Measurements from ENCODE around the gene LHPP. TPM values are rescaled to one million over a fixed set of nuclear protein-coding genes. Genes with fewer than 3 reads are reported as not detected.

LHPP gene
- total and polyA plus RNA-seq, 10 of the 15 experiments (the other 5 are each of a cell fraction or from before 2014, with no cell fraction given) = 0.79 to 9.8 (median 6.7) TPM

- Histone ChIP-seq H3K27ac (ENCODE audit: control insufficient read depth, insufficient read depth) (no peak overlapping the region), H3K27me3 (replicated peaks in 1 of 2; ENCODE audit: control insufficient read depth in 2 of 2, insufficient read depth in 2 of 2, low read length in 1 of 2) (no peaks in the 10 kb centered on the region), H3K4me3 (no peak overlapping the region), H3K9me3 (replicated peaks; ENCODE audit: control insufficient read depth, insufficient read depth, low read length) (no peaks in the 10 kb centered on the region), H3K9ac (ENCODE audit: control insufficient read depth, insufficient read depth, low read length) (no peak overlapping the region), H3K4me1 (ENCODE audit: control insufficient read depth, insufficient read depth, low read length) (peaks cover 43% of the 10 kb centered on the region), H4K20me1 (ENCODE audit: control insufficient read depth, insufficient read depth) (no peaks in the 10 kb centered on the region), H3K79me2 (ENCODE audit: control insufficient read depth, insufficient read depth, low read length) (peaks cover 14% of the 10 kb centered on the region), H3K4me2 (ENCODE audit: control insufficient read depth, insufficient read depth) (no peak overlapping the region), H2AFZ (ENCODE audit: control insufficient read depth, low read depth, low read length) (no peak overlapping the region), H3K36me3 (ENCODE audit: control insufficient read depth in 2 of 2, insufficient read depth in 2 of 2, low read length in 1 of 2) (peaks cover 0 to 4% of the 10 kb centered on the region in 2 experiments; a peak in 3 of 4 replicates)
- in situ Hi-C loops (cut with MboI) = no loop called here
- BruUV-seq (replicated peaks) = no TSS peak
- TF ChIP-seq NFXL1 (IDR thresholded peaks at IDR 0.05; ENCODE audit: borderline replicate concordance) (no peak), NR2F1 (conservative IDR thresholded peaks at IDR 0.05) (no peak), CHD2 (IDR thresholded peaks at IDR 0.05; ENCODE audit: borderline replicate concordance, low read depth, low read length) (no peak), KDM1A (IDR thresholded peaks at IDR 0.05; ENCODE audit: borderline replicate concordance) (no peak), RBBP5 (conservative IDR thresholded peaks at IDR 0.05) (no peak), BACH1 (IDR thresholded peaks at IDR 0.05; ENCODE audit: borderline replicate concordance) (no peak), ZSCAN29 (IDR thresholded peaks at IDR 0.05) (no peak), RCOR1 (conservative IDR thresholded peaks at IDR 0.05; ENCODE audit: low read depth, low read length) (no peak), CBX3 (IDR thresholded peaks at IDR 0.05; ENCODE audit: borderline replicate concordance, low read depth) (no peak), SUPT20H (IDR thresholded peaks at IDR 0.05; ENCODE audit: borderline replicate concordance, control insufficient read depth, low read depth, low read length) (no peak), BCLAF1 (IDR thresholded peaks at IDR 0.05) (no peak), MXI1 (IDR thresholded peaks at IDR 0.05; ENCODE audit: low read depth, low read length) (no peak), RB1 (IDR thresholded peaks at IDR 0.05; ENCODE audit: borderline replicate concordance) (no peak), NBN (IDR thresholded peaks at IDR 0.05) (no peak), CHD4 (IDR thresholded peaks at IDR 0.05) (no peak), ATF7 (IDR thresholded peaks at IDR 0.05; ENCODE audit: low read depth) (no peak), MEF2B (IDR thresholded peaks at IDR 0.05; ENCODE audit: partially characterized antibody, poor library complexity, severe bottlenecking) (no peak), CBFB (IDR thresholded peaks at IDR 0.05; ENCODE audit: low read depth) (no peak), PKNOX1 (IDR thresholded peaks at IDR 0.05) (no peak)
- TF ChIP-seq, protein P1, sequence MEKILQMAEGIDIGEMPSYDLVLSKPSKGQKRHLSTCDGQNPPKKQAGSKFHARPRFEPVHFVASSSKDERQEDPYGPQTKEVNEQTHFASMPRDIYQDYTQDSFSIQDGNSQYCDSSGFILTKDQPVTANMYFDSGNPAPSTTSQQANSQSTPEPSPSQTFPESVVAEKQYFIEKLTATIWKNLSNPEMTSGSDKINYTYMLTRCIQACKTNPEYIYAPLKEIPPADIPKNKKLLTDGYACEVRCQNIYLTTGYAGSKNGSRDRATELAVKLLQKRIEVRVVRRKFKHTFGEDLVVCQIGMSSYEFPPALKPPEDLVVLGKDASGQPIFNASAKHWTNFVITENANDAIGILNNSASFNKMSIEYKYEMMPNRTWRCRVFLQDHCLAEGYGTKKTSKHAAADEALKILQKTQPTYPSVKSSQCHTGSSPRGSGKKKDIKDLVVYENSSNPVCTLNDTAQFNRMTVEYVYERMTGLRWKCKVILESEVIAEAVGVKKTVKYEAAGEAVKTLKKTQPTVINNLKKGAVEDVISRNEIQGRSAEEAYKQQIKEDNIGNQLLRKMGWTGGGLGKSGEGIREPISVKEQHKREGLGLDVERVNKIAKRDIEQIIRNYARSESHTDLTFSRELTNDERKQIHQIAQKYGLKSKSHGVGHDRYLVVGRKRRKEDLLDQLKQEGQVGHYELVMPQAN (conservative IDR thresholded peaks at IDR 0.05) = no peak
- FAIRE-seq (no peak), DNase-seq (ENCODE audit: low read depth, low spot score) (no peak), ATAC-seq (no peak)
- SMC1A ChIA-PET (ENCODE audit: uncharacterized antibody, unreplicated experiment) = interaction anchor here (1.0 to 8.4 kb wide), 4 partner anchors 43 to 97 kb away, joined by 3 to 81 read pairs (median 6); no protein-coding TSS in a partner anchor
- CTCF ChIA-PET = interaction anchor here (1.1 to 4.4 kb wide), 4 partner anchors 43 to 98 kb away, joined by 3 to 30 read pairs (median 4); no protein-coding TSS in a partner anchor
- POLR2A ChIA-PET = interaction anchor here (0.6 to 1.5 kb wide), 3 partner anchors 44 to 526 kb away, joined by 3 read pairs; no protein-coding TSS in a partner anchor
- RAD21 ChIA-PET (ENCODE audit: unreplicated experiment) = interaction anchor here (0.8 to 2.7 kb wide), 4 partner anchors 24 to 96 kb away, joined by 3 to 14 read pairs (median 3); no protein-coding TSS in a partner anchor
- intact Hi-C loops (cut with micrococcal nuclease; ENCODE audit: unreplicated experiment) = loop anchor here (5.0 kb wide), 1 partner anchor 98 kb away; the partner anchor contains the start of gene FAM53B
- 98% methylated on average over 4 of the region's 4 CpGs for whole genome bisulfite sequencing (ENCODE audit: insufficient coverage, insufficient replicate concordance, low lambda C conversion rate, missing lambda C conversion rate)
These were observed 182.6 kb downstream of the LHPP start for GRCh38 chr10:124644236-124644635.
